HepG2 (cell line): ENCODE results near the gene OTUB2. TPM values are rescaled to one million over a fixed set of nuclear protein-coding genes. Genes with fewer than 3 reads are reported as not detected.

ENCODE experiments used
- HOXA7 ChIP-seq: sonication (generic); formaldehyde crosslinking; IDR thresholded peaks from 2 replicates; pipeline ENCODE4 v1.8.1; 2022; ENCODE audit warnings: mild to moderate bottlenecking, missing genetic modification reagents, moderate library complexity
- IKZF5 ChIP-seq: IDR thresholded peaks from 2 replicates; pipeline ENCODE4 v1.6.1; 2018; ENCODE audit warnings: missing genetic modification reagents, mild to moderate bottlenecking, missing compliant biosample characterization
- JDP2 ChIP-seq: sonication (generic); formaldehyde crosslinking; IDR thresholded peaks from 2 replicates; pipeline ENCODE4 v1.8.1; 2022; ENCODE audit warnings: missing genetic modification reagents, borderline replicate concordance
- NR1H2 ChIP-seq: sonication (generic); formaldehyde crosslinking; IDR thresholded peaks from 2 replicates; pipeline ENCODE4 v1.8.1; 2022; ENCODE audit warnings: low read depth, missing genetic modification reagents, borderline replicate concordance
- PBX3 ChIP-seq: sonication (generic); formaldehyde crosslinking; IDR thresholded peaks from 2 replicates; pipeline ENCODE4 v1.8.1; 2023; ENCODE audit warnings: missing genetic modification reagents, inconsistent platforms, borderline replicate concordance
- POLR2G ChIP-seq: fragments of 200-400 bp; formaldehyde crosslinking; IDR thresholded peaks from 2 replicates; pipeline ENCODE4 v1.6.1; 2018; ENCODE audit warnings: mild to moderate bottlenecking, low read depth, low read length, moderate library complexity
- RAD51 ChIP-seq: fragments of 450-650 bp; IDR thresholded peaks from 2 replicates; pipeline ENCODE4 v1.6.1; 2016; ENCODE audit warnings: borderline replicate concordance
- THRA ChIP-seq: sonication (generic); formaldehyde crosslinking; IDR thresholded peaks from 2 replicates; pipeline ENCODE4 v1.4.0; 2020; ENCODE audit warnings: missing genetic modification reagents, borderline replicate concordance
- USF2 ChIP-seq, 2 experiments: sonication (generic) in 1 of 2; formaldehyde crosslinking in 1 of 2; IDR thresholded peaks; 2 replicates each; pipeline versions ENCODE4 v1.5.1 to v1.6.1; 2011 to 2020; ENCODE audit warnings: borderline replicate concordance in 1 of 2, low read depth in 1 of 2, low read length in 1 of 2, mild to moderate bottlenecking in 1 of 2, missing genetic modification reagents in 1 of 2, moderate library complexity in 1 of 2
- ZNF468 ChIP-seq: sonication (generic); formaldehyde crosslinking; IDR thresholded peaks from 2 replicates; pipeline ENCODE4 v1.8.0; 2022; ENCODE audit warnings: mild to moderate bottlenecking, moderate library complexity, missing genetic modification reagents
- ZNF564 ChIP-seq: sonication (generic); formaldehyde crosslinking; IDR thresholded peaks from 2 replicates; pipeline ENCODE4 v1.8.1; 2023; ENCODE audit warnings: mild to moderate bottlenecking, missing genetic modification reagents
- ZNF567 ChIP-seq: sonication (generic); formaldehyde crosslinking; IDR thresholded peaks from 2 replicates; pipeline ENCODE4 v1.8.1; 2023; ENCODE audit warnings: mild to moderate bottlenecking, missing genetic modification reagents, borderline replicate concordance
- ZNF747 ChIP-seq: sonication (generic); formaldehyde crosslinking; IDR thresholded peaks from 2 replicates; pipeline ENCODE4 v1.8.1; 2023; ENCODE audit warnings: missing genetic modification reagents, mild to moderate bottlenecking, borderline replicate concordance
- ZNF891 ChIP-seq: sonication (generic); formaldehyde crosslinking; IDR thresholded peaks from 2 replicates; pipeline ENCODE4 v1.5.0; 2020; ENCODE audit warnings: mild to moderate bottlenecking, missing genetic modification reagents
- ZSCAN29 ChIP-seq: sonication (generic); formaldehyde crosslinking; conservative IDR thresholded peaks from 2 replicates; pipeline ENCODE4 v1.4.0; 2020; ENCODE audit warnings: mild to moderate bottlenecking, missing genetic modification reagents
- ZSCAN31 ChIP-seq: sonication (generic); formaldehyde crosslinking; IDR thresholded peaks from 2 replicates; pipeline ENCODE4 v1.5.0; 2020; ENCODE audit warnings: low read depth, mild to moderate bottlenecking, missing genetic modification reagents
- polyA plus RNA-seq, 8 experiments: library from polyadenylated mRNA; depleted of rRNA in 3 of 8; stranded (reverse) in 7 of 8; unstranded in 1 of 8; fragments of >200 nt; fragmentation: Illumina TruSeq in 4 of 8; extraction: Trizol in 4 of 8; gene quantifications; 2 replicates each; pipeline versions ENCODE4 v1.2.1 to v1.2.3, GENCODE V29; 2011 to 2016; ENCODE audit warnings: low read depth in 4 of 8, missing spikeins in 1 of 8, mixed read lengths in 1 of 8; ENCODE audit not compliant: insufficient read depth in 1 of 8
- total RNA-seq, 5 experiments: library from RNA; depleted of rRNA; stranded (reverse); fragments of >200 nt; fragmentation: Illumina TruSeq; extraction: Trizol; gene quantifications; 2 replicates each; pipeline ENCODE4 v1.2.3, GENCODE V29; 2016; ENCODE audit warnings: low read depth in 1 of 5
- TF ChIP-seq, protein P1 (sequence below): sonication (generic); IDR thresholded peaks from 2 replicates; pipeline ENCODE4 v1.6.1; 2016; ENCODE audit warnings: low read depth, borderline replicate concordance
- TF ChIP-seq, protein P2 (sequence below): sonication (generic); formaldehyde crosslinking; IDR thresholded peaks from 2 replicates; pipeline ENCODE4 v1.5.1; 2020; ENCODE audit warnings: missing genetic modification reagents, mild to moderate bottlenecking, borderline replicate concordance

Gene OTUB2
- total and polyA plus RNA-seq, 2 of the 13 experiments (the other 11 are each of a cell fraction or from before 2014, with no cell fraction given): 2.2 to 2.4 TPM

- TF ChIP-seq THRA (CRISPR knock-in tag) (peak; percentile 37; the same call in 1 of the 2 replicates), RAD51 (no peak), ZNF468 (no peak), JDP2 (no peak), USF2 (IDR thresholded peaks at IDR 0.05; ENCODE audit: low read depth, low read length) (no peak), USF2 (CRISPR knock-in tag; IDR thresholded peaks at IDR 0.05; ENCODE audit: borderline replicate concordance) (no peak), ZNF564 (no peak), PBX3 (CRISPR knock-in tag) (no peak), ZNF567 (CRISPR knock-in tag) (no peak), ZSCAN29 (CRISPR knock-in tag) (no peak), POLR2G (no peak), ZNF891 (no peak), ZSCAN31 (no peak), ZNF747 (no peak), NR1H2 (CRISPR knock-in tag) (no peak), IKZF5 (CRISPR knock-in tag) (peak; percentile 59; the same call in 1 of the 2 replicates), HOXA7 (CRISPR knock-in tag) (no peak)
- TF ChIP-seq, protein P1, sequence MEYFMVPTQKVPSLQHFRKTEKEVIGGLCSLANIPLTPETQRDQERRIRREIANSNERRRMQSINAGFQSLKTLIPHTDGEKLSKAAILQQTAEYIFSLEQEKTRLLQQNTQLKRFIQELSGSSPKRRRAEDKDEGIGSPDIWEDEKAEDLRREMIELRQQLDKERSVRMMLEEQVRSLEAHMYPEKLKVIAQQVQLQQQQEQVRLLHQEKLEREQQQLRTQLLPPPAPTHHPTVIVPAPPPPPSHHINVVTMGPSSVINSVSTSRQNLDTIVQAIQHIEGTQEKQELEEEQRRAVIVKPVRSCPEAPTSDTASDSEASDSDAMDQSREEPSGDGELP: no peak; the same call in 1 of the 2 replicates
- TF ChIP-seq, protein P2, sequence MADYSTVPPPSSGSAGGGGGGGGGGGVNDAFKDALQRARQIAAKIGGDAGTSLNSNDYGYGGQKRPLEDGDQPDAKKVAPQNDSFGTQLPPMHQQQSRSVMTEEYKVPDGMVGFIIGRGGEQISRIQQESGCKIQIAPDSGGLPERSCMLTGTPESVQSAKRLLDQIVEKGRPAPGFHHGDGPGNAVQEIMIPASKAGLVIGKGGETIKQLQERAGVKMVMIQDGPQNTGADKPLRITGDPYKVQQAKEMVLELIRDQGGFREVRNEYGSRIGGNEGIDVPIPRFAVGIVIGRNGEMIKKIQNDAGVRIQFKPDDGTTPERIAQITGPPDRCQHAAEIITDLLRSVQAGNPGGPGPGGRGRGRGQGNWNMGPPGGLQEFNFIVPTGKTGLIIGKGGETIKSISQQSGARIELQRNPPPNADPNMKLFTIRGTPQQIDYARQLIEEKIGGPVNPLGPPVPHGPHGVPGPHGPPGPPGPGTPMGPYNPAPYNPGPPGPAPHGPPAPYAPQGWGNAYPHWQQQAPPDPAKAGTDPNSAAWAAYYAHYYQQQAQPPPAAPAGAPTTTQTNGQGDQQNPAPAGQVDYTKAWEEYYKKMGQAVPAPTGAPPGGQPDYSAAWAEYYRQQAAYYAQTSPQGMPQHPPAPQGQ (CRISPR knock-in tag): no peak
Measured at GRCh38 chr14:94001501-94002396, 24.4 kb upstream of the OTUB2 start (continued).
